Stimulated activated memory B cell treated with anti-CD40 and anti-IgM and Interleukin-4, amounts not matched to agents 10 μg/mL and 1 μg/mL and 100 μg/mL, for 72 hours (primary cell): ENCODE data around the gene NRXN3.

Experiments
- ATAC-seq: fragments of 150-1000 bp; cut with Tn5 transposase; 2 replicates; pipeline ENCODE4 v1.10.0; 2021
- H3K27ac Mint-ChIP-seq: one replicate; pipeline ENCODE4 v1.8.0; 2022; ENCODE audit warnings: mild to moderate bottlenecking, mixed read lengths
- H3K27me3 Mint-ChIP-seq: one replicate; pipeline ENCODE4 v1.8.0; 2022; ENCODE audit warnings: mixed read lengths
- H3K36me3 Mint-ChIP-seq: one replicate; pipeline ENCODE4 v1.8.0; 2022; ENCODE audit warnings: mixed read lengths
- H3K4me1 Mint-ChIP-seq: one replicate; pipeline ENCODE4 v1.8.0; 2022; ENCODE audit warnings: mixed read lengths
- H3K4me3 Mint-ChIP-seq: one replicate; pipeline ENCODE4 v1.8.0; 2022; ENCODE audit warnings: mild to moderate bottlenecking, moderate library complexity, mixed read lengths
- H3K9me3 Mint-ChIP-seq: one replicate; pipeline ENCODE4 v1.8.0; 2022; ENCODE audit warnings: mixed read lengths

Gene NRXN3

GRCh38 chr14:78170203-78170602 lies at the start of gene NRXN3:
NRXN3 (plus strand) TSS chr14:78170373; CDS start chr14:78243094, 72,721 bp downstream.
- Mint-ChIP-seq H3K27me3 (no peaks in the 10 kb centered on the region), H3K4me1 (no peaks in the 10 kb centered on the region), H3K27ac (no peak within 1 kb of the TSS), H3K4me3 (no peak within 1 kb of the TSS), H3K9me3 (peaks cover 8% of the 10 kb centered on the region), H3K36me3 (no peaks in the 10 kb centered on the region)
- no peak for ATAC-seq

GRCh38 chr14:78122436-78122835 lies 47.7 kb upstream of the NRXN3 start:
- H3K4me1 Mint-ChIP-seq: no peaks in the 10 kb centered on the region
- H3K4me3 Mint-ChIP-seq: no peak overlapping the region
- ATAC-seq: no peak
- H3K36me3 Mint-ChIP-seq: no peaks in the 10 kb centered on the region
- peaks cover 7% of the 10 kb centered on the region for H3K9me3 Mint-ChIP-seq
- no peaks in the 10 kb centered on the region for H3K27me3 Mint-ChIP-seq
- H3K27ac Mint-ChIP-seq: no peak overlapping the region

GRCh38 chr14:78123650-78124253 lies 46.4 kb upstream of the NRXN3 start:
- no peak overlapping the region for H3K27ac Mint-ChIP-seq
- no peak overlapping the region for H3K4me3 Mint-ChIP-seq
- no peak for ATAC-seq
- no peaks in the 10 kb centered on the region for H3K4me1 Mint-ChIP-seq
- H3K9me3 Mint-ChIP-seq: peaks cover 7% of the 10 kb centered on the region
- no peaks in the 10 kb centered on the region for H3K36me3 Mint-ChIP-seq
- no peaks in the 10 kb centered on the region for H3K27me3 Mint-ChIP-seq

- Mint-ChIP-seq H3K27ac (no peak overlapping the region), H3K4me3 (no peak overlapping the region), H3K36me3 (no peaks in the 10 kb centered on the region), H3K9me3 (peaks cover 8% of the 10 kb centered on the region), H3K4me1 (no peaks in the 10 kb centered on the region), H3K27me3 (peaks cover 10% of the 10 kb centered on the region)
- no peak for ATAC-seq
Observed at GRCh38 chr14:78127961-78128360, 42.2 kb upstream of the NRXN3 start.

- no peaks in the 10 kb centered on the region for H3K36me3 Mint-ChIP-seq
- H3K9me3 Mint-ChIP-seq: peaks cover 5% of the 10 kb centered on the region
- H3K27ac Mint-ChIP-seq: no peak overlapping the region
- H3K4me1 Mint-ChIP-seq: no peaks in the 10 kb centered on the region
- H3K27me3 Mint-ChIP-seq: peaks cover 10% of the 10 kb centered on the region
- H3K4me3 Mint-ChIP-seq: no peak overlapping the region
- ATAC-seq: no peak
Observed at GRCh38 chr14:78129375-78129774, 40.8 kb upstream of the NRXN3 start.

GRCh38 chr14:78130356-78130755 lies 39.8 kb upstream of the NRXN3 start:
- no peaks in the 10 kb centered on the region for H3K4me1 Mint-ChIP-seq
- no peak for ATAC-seq
- no peaks in the 10 kb centered on the region for H3K36me3 Mint-ChIP-seq
- no peak overlapping the region for H3K27ac Mint-ChIP-seq
- peaks cover 5% of the 10 kb centered on the region for H3K9me3 Mint-ChIP-seq
- peaks cover 10% of the 10 kb centered on the region for H3K27me3 Mint-ChIP-seq
- no peak overlapping the region for H3K4me3 Mint-ChIP-seq

GRCh38 chr14:78131201-78131600 lies 39.0 kb upstream of the NRXN3 start:
- no peak overlapping the region for H3K4me3 Mint-ChIP-seq
- ATAC-seq: no peak
- H3K9me3 Mint-ChIP-seq: peaks cover 5% of the 10 kb centered on the region
- H3K27ac Mint-ChIP-seq: no peak overlapping the region
- H3K27me3 Mint-ChIP-seq: peaks cover 10% of the 10 kb centered on the region
- H3K36me3 Mint-ChIP-seq: no peaks in the 10 kb centered on the region
- H3K4me1 Mint-ChIP-seq: no peaks in the 10 kb centered on the region

- Mint-ChIP-seq H3K9me3 (peaks cover 5% of the 10 kb centered on the region), H3K27me3 (peaks cover 10% of the 10 kb centered on the region), H3K36me3 (no peaks in the 10 kb centered on the region), H3K4me3 (no peak overlapping the region), H3K4me1 (no peaks in the 10 kb centered on the region), H3K27ac (no peak overlapping the region)
- ATAC-seq: no peak
Observed at GRCh38 chr14:78131616-78132015, 38.6 kb upstream of the NRXN3 start.

- Mint-ChIP-seq H3K27ac (no peak overlapping the region), H3K27me3 (peaks cover 10% of the 10 kb centered on the region), H3K4me3 (no peak overlapping the region), H3K36me3 (no peaks in the 10 kb centered on the region), H3K4me1 (no peaks in the 10 kb centered on the region), H3K9me3 (peaks cover 5% of the 10 kb centered on the region)
- peak; percentile 39 for ATAC-seq
Observed at GRCh38 chr14:78135450-78135891, 34.7 kb upstream of the NRXN3 start.

- peaks cover under 1% of the 10 kb centered on the region for H3K27me3 Mint-ChIP-seq
- ATAC-seq: no peak
- H3K4me3 Mint-ChIP-seq: no peak overlapping the region
- no peaks in the 10 kb centered on the region for H3K36me3 Mint-ChIP-seq
- H3K4me1 Mint-ChIP-seq: no peaks in the 10 kb centered on the region
- H3K27ac Mint-ChIP-seq: no peak overlapping the region
- no peaks in the 10 kb centered on the region for H3K9me3 Mint-ChIP-seq
Observed at GRCh38 chr14:78136695-78137094, 33.5 kb upstream of the NRXN3 start.

GRCh38 chr14:78141590-78141989 lies 28.6 kb upstream of the NRXN3 start:
- Mint-ChIP-seq H3K36me3 (no peaks in the 10 kb centered on the region), H3K4me1 (no peaks in the 10 kb centered on the region), H3K27ac (no peak overlapping the region), H3K27me3 (peaks cover 11% of the 10 kb centered on the region), H3K9me3 (no peaks in the 10 kb centered on the region), H3K4me3 (no peak overlapping the region)
- ATAC-seq: peak; percentile 27

- Mint-ChIP-seq H3K27ac (no peak overlapping the region), H3K36me3 (no peaks in the 10 kb centered on the region), H3K27me3 (peaks cover 11% of the 10 kb centered on the region), H3K4me1 (no peaks in the 10 kb centered on the region), H3K9me3 (no peaks in the 10 kb centered on the region), H3K4me3 (no peak overlapping the region)
- ATAC-seq: no peak
Observed at GRCh38 chr14:78142998-78143397, 27.2 kb upstream of the NRXN3 start.

GRCh38 chr14:78143489-78144145 lies 26.6 kb upstream of the NRXN3 start:
- Mint-ChIP-seq H3K4me1 (no peaks in the 10 kb centered on the region), H3K4me3 (no peak overlapping the region), H3K27me3 (peaks cover 11% of the 10 kb centered on the region), H3K27ac (no peak overlapping the region), H3K36me3 (no peaks in the 10 kb centered on the region), H3K9me3 (no peaks in the 10 kb centered on the region)
- no peak for ATAC-seq

GRCh38 chr14:78152201-78153063 lies 17.7 kb upstream of the NRXN3 start:
- H3K4me3 Mint-ChIP-seq: no peak overlapping the region
- no peaks in the 10 kb centered on the region for H3K9me3 Mint-ChIP-seq
- no peaks in the 10 kb centered on the region for H3K4me1 Mint-ChIP-seq
- H3K36me3 Mint-ChIP-seq: no peaks in the 10 kb centered on the region
- peaks cover 27% of the 10 kb centered on the region for H3K27me3 Mint-ChIP-seq
- H3K27ac Mint-ChIP-seq: no peak overlapping the region
- ATAC-seq: no peak

GRCh38 chr14:78153064-78153341 lies 17.2 kb upstream of the NRXN3 start:
- no peaks in the 10 kb centered on the region for H3K4me1 Mint-ChIP-seq
- no peak overlapping the region for H3K4me3 Mint-ChIP-seq
- H3K27ac Mint-ChIP-seq: no peak overlapping the region
- H3K9me3 Mint-ChIP-seq: no peaks in the 10 kb centered on the region
- H3K36me3 Mint-ChIP-seq: no peaks in the 10 kb centered on the region
- ATAC-seq: no peak
- H3K27me3 Mint-ChIP-seq: peaks cover 27% of the 10 kb centered on the region

GRCh38 chr14:78154827-78155226 lies 15.3 kb upstream of the NRXN3 start:
- Mint-ChIP-seq H3K27me3 (peaks cover 21% of the 10 kb centered on the region), H3K4me1 (no peaks in the 10 kb centered on the region), H3K4me3 (no peak overlapping the region), H3K9me3 (no peaks in the 10 kb centered on the region), H3K36me3 (no peaks in the 10 kb centered on the region), H3K27ac (no peak overlapping the region)
- no peak for ATAC-seq
